Activated CD4-positive, alpha-beta T cell treated with anti-CD3 and anti-CD28 coated beads for 24 hours (primary cell): ENCODE results near the gene DHX29.

Source experiments
- DNase-seq, 2 donors: peaks; one replicate each; pipeline ENCODE4 v3.0.0-alpha.2; 2020; ENCODE audit warnings: low read depth in 2 of 2

DHX29 gene

DNA sequence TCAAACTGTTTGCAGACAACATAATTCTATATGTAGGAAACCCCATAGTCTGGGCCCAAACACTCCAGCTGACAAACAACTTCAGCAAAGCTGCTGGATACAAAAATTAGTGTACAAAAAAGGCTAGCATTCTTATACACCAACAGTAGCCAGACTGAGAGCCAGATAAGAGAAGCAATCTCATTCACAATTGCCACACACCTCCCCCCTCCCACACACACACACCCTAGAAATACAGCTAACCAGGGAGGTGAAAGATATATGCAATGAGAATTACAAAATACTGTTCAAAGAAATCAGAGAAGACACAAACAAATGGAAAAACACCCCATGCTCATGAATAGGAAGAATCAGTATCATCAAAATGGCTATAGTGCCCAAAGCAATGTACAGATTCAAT lies 9.3 kb upstream of the DHX29 start:
- DNase-seq = no peak

DNA sequence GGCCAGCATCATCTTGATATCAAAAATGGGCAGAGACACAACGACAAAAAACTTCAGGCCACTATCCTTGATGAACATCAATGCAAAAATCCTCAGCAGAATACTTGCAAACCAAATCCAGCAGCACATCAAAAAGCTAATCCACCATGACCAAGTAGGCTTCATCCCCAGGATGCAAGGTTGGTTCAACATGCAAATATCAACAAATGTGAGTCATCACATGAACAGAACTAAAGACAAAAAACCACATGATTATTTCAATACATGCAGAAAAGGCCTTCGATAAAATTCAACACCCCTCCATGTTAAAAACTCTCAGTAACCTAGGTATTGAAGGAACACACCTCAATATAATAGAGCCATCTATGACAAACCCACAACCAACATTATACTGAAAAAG lies 8.8 kb upstream of the DHX29 start:
- no peak for DNase-seq

DNA sequence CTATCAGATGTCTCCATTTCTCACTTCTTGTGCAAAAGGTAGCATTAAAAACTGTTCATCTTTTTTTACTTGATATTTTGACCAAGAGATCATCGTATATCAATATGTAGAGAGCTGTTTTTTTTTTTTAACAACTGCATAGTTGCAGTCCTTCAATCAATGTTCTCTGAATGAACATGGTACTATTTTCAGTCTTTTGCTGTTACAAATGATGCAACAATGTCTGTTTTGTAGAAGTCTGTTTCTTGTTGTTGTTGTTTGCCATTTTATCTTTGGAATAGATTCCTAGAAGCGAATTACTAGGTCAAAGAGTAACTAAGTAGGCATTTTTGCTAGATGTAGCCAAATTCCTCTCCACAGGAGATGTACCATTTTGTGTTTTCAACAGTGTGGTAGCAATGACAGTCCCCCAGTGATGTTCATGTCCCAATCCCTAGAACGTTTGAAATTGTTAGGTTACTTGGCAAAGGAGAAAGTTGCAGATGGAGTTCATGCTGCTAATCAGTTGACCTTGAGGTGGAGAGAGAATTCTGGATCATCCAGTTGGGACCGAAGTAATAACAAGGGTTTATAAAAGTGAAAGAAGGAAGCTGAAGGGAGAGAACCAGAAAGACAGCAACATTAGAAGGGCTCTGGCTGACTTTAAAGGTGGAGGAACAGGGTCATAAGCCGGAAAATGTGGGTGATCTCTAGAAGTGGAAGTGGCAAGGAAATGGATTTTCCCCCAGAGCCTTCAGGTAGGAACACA lies 6.5 kb upstream of the DHX29 start:
- DNase-seq = no peak

DNA sequence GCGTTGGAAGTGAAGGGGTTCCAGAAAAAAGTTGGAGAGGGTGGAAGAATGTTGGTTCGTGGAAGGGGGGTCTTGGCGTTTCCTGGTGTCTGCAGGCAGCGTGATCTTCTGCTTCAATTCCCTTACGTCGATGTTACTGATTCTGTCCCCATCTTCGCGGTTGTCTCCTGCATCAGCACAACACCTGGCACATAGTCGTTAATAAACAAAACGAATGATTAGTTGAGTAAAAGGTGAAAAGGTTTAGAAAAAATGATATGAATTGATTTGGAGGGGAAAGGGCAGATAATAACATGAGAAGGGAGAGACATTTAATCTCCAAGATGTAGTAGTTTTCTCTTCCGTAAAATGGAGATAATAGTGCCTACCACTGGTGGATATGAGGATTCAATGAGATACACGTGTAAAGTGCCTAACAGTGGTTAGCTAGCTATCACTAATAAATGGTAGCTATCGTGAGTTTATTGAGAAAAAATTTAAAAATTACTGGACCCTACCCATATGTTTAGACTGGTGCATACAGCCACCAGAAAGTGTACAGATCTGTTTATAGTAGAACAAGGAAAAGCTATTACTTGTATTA lies 851 bp upstream of the DHX29 start:
- no peak for DNase-seq

DNA sequence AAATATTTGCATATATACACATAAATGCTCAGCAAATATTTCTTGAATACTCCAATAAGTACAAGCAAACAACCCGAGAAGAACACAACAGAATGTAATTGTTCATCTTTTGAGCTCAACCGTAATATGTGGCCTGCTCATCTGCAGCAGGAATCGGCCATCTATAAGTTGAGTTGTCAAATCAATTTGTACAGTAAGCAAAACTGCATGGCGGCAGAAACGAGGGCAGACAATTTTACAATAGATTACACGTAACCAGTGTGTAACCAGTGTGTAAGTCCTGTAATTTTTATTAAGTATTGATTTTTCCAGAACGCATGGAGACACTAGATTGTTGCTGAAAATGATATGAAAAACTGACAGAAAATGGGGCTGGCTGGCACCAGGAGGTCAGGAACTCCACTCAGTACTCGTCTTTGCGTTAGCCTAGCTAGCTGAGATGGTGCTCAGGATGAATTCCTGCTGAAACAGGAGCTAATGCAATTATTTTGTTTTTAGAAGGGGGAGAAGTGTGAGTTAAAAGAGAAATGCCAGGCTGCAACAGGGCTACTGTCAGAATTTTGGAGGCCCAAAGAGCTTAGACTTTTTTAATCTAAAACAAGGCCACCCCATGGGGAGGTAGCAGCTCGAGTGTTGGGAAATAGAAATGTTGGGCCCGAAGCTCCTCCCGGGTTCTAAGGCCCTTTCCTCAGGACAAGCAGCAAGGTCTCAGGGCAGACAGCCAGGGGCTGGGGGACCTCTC lies 682 bp downstream of the DHX29 start:
- DNase-seq = no peak

DNA sequence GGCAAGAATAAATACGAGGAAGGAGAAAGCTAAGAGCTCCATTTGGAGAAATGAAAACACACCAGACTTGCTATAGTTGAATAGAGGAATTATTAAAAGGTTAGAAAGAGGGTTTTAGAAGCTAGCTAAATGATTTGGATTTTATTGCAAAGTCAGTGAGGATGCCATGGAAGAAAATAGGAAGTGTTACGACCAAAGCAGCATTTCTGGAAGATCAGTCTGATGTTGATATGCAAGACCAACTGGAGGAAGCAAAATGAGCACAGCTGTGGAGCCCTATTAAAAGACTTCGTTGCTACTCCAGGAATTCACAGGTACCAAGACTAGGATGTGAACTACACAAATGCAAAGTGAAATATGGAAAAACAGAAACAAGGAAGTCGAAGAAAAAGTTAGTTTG lies 2.1 kb downstream of the DHX29 start:
- no peak for DNase-seq

DNA sequence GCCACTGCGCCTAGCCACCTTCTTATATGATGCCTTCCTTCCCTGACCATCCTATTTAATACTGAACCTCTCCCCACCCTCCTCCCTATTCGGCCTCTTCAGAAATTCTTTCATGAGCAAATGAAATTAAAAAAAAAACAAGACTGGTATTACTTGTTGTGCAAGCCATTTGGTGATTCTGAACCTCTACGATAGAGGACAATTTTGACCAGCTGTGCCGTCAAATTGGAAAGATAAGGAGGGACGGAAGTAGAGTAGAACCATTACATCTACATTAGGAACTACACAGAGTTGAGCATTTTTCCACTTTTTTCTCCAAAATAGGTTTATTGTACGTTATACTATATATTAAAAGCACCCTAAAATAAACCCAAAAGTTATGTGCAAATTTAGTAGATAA lies 2.9 kb downstream of the DHX29 start:
- DNase-seq = no peak

DNA sequence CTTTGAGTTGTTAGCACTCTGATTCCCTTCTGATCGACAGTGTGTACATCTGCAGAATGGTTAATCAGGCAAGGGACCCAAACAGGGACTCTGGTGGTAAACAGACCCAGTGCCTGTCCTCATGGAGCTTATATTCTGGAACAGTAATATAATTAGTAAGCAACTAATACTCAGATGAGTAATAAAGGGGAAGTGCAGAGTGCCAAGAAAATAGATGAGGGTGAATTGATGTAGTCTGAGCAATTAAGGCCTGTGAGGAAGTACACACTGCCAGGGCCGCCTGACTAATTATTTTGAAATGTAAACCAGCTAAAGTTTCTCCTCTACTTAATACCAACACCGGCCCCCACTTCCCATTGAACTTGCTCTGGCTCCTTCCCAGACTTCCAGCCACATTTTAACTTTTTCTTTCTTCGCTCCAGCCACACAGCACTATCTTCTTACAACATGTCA lies 4.2 kb downstream of the DHX29 start:
- DNase-seq = no peak

DNA sequence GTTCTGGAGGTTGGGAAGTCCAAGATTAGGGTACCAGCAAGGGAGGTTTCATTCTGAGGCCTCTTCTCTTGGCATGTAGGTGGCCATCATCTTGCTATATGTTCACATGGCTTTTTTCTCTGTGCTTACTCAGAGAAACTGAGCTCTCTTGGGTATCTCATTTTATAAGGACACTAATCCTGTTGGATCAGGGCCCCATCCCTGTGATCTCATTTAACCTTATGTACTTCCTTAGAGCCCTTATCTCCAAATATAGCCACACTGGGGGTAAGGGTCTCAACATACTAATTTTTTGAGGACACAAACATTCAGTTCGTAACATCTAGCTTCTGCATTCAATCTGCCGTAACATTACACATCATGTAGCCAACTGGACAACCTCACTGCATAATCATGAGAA lies 6.6 kb downstream of the DHX29 start:
- no peak for DNase-seq

DNA sequence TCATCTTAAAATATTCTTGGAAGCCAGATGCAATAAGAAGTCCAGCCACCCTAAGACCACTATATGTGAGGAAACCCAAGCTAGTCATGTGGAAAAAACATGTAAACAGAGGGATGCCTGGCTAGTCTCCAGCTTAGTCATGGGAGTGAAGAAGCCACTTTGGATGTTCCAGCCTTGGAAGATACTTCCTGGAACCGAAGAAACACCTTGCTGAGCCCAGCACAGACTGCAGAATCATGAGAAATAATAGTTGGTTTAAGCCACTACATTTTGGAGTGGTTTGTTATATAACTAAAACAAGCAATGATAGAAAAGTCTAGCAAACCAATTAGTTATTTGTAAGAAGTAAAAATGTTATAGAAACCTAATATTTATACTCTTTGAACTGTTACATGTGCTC lies 12.6 kb downstream of the DHX29 start:
- no peak for DNase-seq

DNA sequence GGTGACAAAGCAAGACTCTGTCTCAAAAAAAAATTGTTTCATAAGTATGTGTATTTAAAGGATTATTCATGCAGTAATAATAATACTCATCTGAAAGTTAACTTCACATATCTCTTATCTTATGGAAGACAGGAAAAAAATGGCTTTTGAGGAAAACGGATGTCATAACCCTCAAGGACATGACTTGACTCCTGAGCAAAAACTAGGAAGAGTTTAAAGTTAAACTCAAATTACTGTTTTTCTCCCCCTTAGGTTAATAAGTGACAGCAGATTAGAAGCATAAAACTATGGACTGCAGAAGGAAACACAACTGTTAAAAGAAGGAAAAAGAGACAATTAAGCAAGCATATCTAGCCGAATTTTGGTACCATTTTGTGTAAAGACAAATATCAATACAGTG lies 16.5 kb downstream of the DHX29 start:
- DNase-seq = no peak

DNA sequence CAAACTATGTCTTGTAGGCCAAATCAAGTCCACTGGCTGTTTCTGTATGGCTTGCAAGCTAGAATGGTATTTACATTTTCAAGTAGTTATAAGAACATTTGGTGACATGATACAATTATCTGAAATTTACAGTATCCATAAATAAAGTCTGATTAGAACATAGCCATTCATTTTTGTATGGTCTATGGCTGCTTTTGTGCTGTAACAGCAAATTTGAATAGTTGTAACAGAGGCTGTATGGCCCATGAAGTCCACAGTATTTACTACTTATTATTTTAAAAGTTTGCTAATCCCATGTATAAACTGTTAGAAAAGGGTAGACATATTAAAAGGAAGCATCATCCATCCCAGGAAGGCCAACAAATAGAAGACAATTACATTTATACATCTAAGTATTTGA lies 17.7 kb downstream of the DHX29 start:
- DNase-seq = no peak

DNA sequence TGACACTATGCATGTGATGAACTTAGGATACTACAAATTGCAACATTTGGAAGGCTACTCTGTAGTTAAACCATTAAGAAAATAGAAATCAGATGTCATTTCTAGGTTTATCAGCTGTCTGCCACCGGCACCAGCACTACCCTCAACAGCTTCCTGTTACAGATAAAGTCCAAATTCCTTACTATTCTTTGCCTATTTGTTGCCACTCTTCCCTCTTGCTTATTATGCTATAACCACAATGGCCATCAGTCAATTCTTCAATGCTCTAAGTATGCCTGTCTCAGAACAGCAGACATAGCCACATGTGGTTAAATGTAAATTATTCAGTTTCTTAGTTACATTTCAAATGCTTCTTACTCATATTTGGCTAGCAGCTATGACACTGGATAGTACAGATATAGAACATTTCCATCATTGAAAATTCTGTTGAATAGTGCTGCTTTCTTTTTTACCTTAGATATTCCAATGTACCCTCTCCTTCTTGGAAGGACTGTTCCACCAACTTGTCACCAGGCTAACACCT lies 21.0 kb downstream of the DHX29 start:
- no peak for DNase-seq

DNA sequence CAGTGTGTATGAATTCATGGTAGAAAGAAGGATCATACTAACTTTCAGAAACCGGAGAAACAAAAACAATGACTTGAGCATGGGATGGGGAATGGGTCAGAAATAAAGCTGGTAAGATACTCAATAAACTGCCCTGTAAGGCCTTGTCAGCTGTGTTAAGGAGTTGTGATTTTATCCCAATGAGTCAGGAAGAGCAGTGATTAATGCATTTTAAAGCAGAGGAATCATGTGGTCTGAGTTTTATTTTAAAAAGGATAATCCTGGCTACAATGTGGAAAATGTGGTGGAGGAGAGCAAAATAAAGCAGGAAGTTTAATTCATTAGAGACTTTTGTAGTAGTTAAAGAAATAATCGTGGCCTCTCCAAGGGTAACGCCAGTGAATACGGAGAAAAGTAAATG lies 28.7 kb downstream of the DHX29 start:
- no peak for DNase-seq

DNA sequence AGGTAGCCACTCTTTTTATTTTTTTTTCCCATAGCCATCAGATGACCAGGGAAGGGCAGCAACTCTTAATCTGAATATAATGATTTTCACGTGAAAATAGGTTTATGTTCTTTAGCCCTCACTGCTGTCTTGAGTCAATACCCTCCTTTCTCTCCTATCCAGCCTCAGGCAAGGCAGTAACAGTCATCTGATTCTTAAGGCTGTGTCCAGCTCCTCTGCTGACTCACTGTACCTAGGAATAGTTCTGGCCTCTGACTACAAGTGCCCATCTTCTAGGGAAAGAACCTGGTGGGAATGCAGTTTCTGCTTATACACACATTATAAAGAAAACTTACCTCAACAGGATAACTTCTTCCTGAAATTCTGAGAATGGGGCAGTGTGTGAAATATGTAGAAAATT lies 30.7 kb downstream of the DHX29 start:
- DNase-seq = no peak

DNA sequence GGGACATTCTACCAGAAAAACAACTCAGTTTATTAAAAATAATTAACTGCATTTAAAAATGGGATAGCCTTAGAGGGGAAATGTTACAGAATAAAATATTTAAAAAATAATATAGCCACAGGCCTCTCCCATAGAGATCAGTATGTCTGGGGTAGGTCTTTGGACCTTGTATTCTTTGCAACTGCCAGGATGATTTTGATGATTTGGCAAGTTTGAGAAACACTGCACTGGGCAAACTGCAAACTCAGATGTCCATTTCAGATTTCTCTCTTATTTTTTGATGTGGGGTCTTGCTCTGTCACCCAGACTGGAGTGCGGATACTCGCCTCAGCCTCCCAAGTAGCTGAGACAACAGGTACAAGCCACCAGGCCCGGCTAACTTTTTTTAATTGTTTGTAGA lies 49.2 kb downstream of the DHX29 start:
- no peak for DNase-seq

DNA sequence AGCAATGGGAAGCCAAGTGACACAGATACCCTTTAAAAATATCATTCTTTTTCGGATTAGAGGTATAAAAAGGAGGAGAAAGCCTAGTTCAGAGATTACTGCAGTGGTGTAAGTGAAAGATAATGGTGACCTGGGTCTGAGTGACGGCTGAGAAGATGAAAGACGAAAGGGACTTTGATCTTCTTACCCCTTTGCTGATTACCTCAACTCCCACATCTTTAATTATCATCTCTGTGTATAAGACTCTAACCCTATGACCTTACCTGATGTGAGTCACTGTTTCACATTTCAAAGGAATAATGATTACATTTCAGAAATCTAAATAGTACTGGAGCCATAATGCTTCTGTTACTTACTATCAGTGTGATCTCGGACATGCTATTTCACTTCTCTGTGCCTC lies 52.7 kb downstream of the DHX29 start:
- DNase-seq = no peak

DNA sequence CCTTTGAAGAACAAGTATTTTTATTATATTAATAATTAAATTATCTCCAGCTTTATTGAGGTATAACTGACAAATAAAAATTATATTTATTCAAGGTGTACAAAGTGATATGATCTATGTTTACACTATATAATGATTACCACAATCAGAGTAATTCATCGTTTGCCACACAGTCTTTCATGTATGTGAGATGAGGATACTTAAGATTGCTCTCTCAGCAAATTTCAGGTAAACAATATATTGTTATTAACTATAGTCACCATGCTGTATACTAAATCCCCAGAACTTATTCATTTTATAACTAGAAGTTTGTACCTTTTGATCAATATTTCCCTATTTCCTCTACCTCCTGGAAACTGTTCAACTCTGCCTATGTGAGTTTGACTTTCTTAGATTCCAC lies 57.4 kb downstream of the DHX29 start:
- no peak for DNase-seq

DNA sequence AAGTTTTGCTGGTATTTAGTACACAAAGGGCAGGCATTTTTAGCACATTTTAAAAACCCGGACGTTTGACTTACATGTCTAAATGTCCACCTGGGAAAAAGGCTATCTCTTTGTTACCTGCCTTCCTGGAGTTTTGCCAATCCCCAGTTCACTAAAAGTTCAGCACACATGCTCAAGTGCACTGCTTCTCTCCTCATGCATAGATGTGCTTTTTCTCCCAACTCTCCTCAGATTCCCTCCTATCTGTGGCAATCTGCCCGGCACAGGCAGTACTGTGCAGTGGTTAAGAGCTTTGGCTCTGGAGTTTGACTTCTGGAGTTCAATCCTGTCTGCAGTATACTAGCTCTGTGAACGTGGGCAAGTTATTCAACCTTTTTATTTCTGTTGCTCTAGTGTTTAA lies 65.7 kb downstream of the DHX29 start:
- DNase-seq = no peak

DNA sequence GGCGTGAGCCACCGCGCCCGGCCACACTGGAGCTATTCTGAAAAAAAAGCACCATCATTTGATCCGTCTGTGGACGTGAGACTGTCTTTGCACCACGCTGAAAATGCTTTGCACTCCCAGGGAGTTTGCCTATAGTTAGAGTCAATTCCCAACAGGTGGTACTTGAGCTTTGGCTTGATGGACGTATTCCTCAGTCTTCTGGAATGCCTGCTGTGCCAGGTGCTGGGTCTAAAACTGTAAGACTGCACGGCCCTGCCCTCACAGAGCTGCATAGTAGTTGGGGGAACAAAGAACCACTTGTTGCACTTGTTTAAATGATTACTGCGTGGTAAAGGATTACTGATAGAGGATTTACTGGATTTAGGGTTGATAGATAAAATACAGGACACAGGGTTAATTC lies 70.7 kb downstream of the DHX29 start:
- no peak for DNase-seq

DNA sequence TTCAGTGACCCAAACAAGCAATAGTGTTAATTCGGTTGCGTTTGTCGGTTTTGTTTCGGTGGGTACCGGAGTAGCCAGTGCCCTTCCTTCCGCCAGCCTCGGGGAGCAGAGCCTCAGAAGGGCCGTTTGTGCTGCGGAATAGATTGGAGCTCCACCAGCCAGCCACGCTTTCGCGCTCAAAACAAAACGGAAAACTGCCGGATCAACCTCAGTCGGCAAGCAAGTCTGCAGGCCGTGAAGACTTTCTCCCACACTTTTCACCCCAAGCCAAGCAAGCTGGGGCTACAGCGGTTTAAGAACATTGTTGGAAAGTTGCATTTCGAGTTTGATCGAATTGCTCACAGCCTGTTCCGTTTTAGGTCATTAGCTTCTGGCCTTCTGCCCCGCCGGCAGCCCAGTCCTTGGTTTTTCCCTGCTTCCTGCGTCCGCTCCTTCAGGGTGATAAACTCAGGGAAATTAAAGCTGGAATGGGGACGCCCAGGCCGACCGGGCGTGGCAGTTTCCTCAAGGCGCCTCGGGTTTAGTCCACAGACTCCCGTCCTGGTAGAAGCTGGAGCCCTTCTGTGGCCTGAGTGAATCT lies 73.3 kb downstream of the DHX29 start:
- no peak for DNase-seq
